Esophagus squamous epithelium (tissue), 5 donors: Measurements from ENCODE around the gene C1orf174. TPM values are rescaled to one million over a fixed set of nuclear protein-coding genes. Genes with fewer than 3 reads are reported as not detected.

Experiments
- DNase-seq: peaks from one replicate; lab custom pipeline; 2025; lab: John Stamatoyannopoulos, UW
- H3K27ac ChIP-seq, 4 donors: fragments of 200-600 bp; sonication (generic); one replicate each; pipeline ENCODE4 v1.5.1; 2016 to 2019; ENCODE audit warnings: mild to moderate bottlenecking in 1 of 4
- H3K27me3 ChIP-seq, 4 donors: fragments of 200-600 bp; sonication (generic); 1 replicate in 3 of 4; 2 replicates in 1 of 4; pipeline versions ENCODE4 v1.5.1 to v1.6.0; 2017 to 2021; ENCODE audit warnings: antibody characterized with exemption in 1 of 4
- H3K36me3 ChIP-seq, 3 donors: fragments of 200-600 bp; sonication (generic); one replicate each; pipeline ENCODE4 v1.5.1; 2016 to 2019
- H3K4me1 ChIP-seq, 3 donors: fragments of 200-600 bp; sonication (generic); one replicate each; pipeline ENCODE4 v1.5.1; 2017 to 2019
- H3K4me3 ChIP-seq, 4 donors: fragments of 200-600 bp; sonication (generic); 1 replicate in 3 of 4; 2 replicates in 1 of 4; pipeline ENCODE4 v1.5.1; 2016 to 2019; ENCODE audit warnings: mild to moderate bottlenecking in 2 of 4, moderate library complexity in 1 of 4
- H3K9me3 ChIP-seq, 3 donors: fragments of 200-600 bp; sonication (generic); one replicate each; pipeline ENCODE4 v1.5.1; 2016 to 2019
- POLR2A ChIP-seq, 4 donors: fragments of 450-650 bp; IDR thresholded peaks; one replicate each; pipeline ENCODE4 v1.6.1; 2017; ENCODE audit warnings: antibody characterized with exemption in 4 of 4, mild to moderate bottlenecking in 4 of 4, moderate library complexity in 3 of 4
- WGBS, 2 donors: methylation state at CpG; one replicate each; pipeline ENCODE4 v1.1.5; 2018; 5-methylcytosine and 5-hydroxymethylcytosine counted together
- intact Hi-C: fragments of 100-400 bp; cut with DNase I; formaldehyde crosslinking; loops from one replicate; pipeline ENCODE4 v1.15.0; 2022
- total RNA-seq, 4 donors: library from RNA; depleted of rRNA; stranded (reverse); fragments of >200 nt; gene quantifications; one replicate each; pipeline ENCODE4 v1.1.0, GENCODE V29; 2016
- TF ChIP-seq, protein P1 (sequence below), 6 experiments: fragments of 450-650 bp in 4 of 6; fragments of 200-600 bp in 2 of 6; sonication (generic) in 2 of 6; IDR thresholded peaks; one replicate each; pipeline ENCODE4 v1.5.1; 2016 to 2019; ENCODE audit warnings: antibody characterized with exemption in 6 of 6, mild to moderate bottlenecking in 4 of 6, moderate library complexity in 4 of 6
- donor health status: DM: yes; HTN: yes; CAD: no.

C1orf174 gene
- total RNA-seq, 4 donors from 2014 or later = 14.1 to 25.4 (median 23.9) TPM

- no peaks in the 10 kb centered on the region for H3K27me3 ChIP-seq
- no peak overlapping the region for H3K27ac ChIP-seq
- H3K9me3 ChIP-seq = no peaks in the 10 kb centered on the region
- intact Hi-C loops = no loop called here
- TF ChIP-seq, protein P1, sequence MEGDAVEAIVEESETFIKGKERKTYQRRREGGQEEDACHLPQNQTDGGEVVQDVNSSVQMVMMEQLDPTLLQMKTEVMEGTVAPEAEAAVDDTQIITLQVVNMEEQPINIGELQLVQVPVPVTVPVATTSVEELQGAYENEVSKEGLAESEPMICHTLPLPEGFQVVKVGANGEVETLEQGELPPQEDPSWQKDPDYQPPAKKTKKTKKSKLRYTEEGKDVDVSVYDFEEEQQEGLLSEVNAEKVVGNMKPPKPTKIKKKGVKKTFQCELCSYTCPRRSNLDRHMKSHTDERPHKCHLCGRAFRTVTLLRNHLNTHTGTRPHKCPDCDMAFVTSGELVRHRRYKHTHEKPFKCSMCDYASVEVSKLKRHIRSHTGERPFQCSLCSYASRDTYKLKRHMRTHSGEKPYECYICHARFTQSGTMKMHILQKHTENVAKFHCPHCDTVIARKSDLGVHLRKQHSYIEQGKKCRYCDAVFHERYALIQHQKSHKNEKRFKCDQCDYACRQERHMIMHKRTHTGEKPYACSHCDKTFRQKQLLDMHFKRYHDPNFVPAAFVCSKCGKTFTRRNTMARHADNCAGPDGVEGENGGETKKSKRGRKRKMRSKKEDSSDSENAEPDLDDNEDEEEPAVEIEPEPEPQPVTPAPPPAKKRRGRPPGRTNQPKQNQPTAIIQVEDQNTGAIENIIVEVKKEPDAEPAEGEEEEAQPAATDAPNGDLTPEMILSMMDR (IDR thresholded peaks at IDR 0.05) = no peak
- no peak overlapping the region for H3K4me3 ChIP-seq
- peaks cover 9 to 24% (median 11%) of the 10 kb centered on the region in 3 donors for H3K4me1 ChIP-seq
- peaks cover 0 to 53% (median 10%) of the 10 kb centered on the region in 3 donors for H3K36me3 ChIP-seq
- 82 to 85% methylated on average over 12 of the region's 12 CpGs for WGBS, 2 donors
- no peak for DNase-seq
Observed at GRCh38 chr1:3852091-3852490, 48.0 kb downstream of the C1orf174 start.

- intact Hi-C loops = no loop called here
- Histone ChIP-seq H3K4me1 (peaks cover 8 to 21% (median 10%) of the 10 kb centered on the region in 3 donors), H3K27me3 (no peaks in the 10 kb centered on the region), H3K36me3 (peaks cover 0 to 60% (median 11%) of the 10 kb centered on the region in 3 donors), H3K27ac (no peak overlapping the region), H3K4me3 (no peak overlapping the region), H3K9me3 (no peaks in the 10 kb centered on the region)
- no peak for TF ChIP-seq POLR2A (IDR thresholded peaks at IDR 0.05)
- TF ChIP-seq, protein P1 (IDR thresholded peaks at IDR 0.05) = no peak
- no peak for DNase-seq
- WGBS, 2 donors = 93% methylated on average over 6 of the region's 6 CpGs
Observed at GRCh38 chr1:3851292-3851691, 48.8 kb downstream of the C1orf174 start.

DNA sequence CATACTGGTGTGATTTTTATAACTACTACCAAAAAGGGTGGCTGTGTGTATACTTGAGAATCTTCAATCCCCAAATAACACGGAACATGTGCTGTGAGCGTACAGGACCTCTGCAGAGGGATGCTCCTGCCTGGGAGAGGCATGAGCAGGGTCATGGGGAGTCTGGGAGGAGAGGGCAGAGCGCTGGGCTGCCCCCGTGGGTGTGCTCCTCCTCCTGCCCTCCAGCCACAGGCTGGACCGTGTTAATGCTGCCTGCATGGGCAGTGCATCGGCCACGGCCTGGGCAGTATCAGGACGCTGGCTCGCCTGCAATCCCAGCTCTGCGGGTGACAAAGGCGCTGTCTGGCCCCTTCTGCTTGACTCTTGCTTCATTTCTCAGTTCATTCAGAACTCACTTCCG, 49.2 kb downstream of the C1orf174 start:
- intact Hi-C loops = no loop called here

DNA sequence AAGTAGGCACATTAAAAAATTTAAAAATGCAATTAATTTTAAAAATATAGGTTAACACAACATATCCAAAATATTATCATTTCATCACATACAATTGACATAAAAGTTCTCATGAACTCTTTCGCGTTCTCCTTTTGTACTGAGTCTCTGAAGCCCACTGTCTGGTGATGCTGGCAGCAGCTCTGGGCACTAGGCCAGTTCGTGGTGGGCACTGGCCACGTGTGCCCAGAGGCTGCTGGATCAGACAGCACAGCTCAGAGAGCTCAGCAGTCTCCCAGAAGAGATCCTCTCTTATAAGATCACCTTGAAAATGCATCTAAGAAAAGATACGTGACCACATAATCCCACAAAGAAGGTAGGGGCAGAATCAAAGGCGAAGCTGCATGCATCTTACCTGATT, 53.0 kb downstream of the C1orf174 start:
- peaks cover 6 to 100% (median 11%) of the 10 kb centered on the region in 3 donors for H3K36me3 ChIP-seq
- 73 to 74% methylated on average over 6 of the region's 6 CpGs for WGBS, 2 donors
- H3K27me3 ChIP-seq = no peaks in the 10 kb centered on the region
- no peak overlapping the region for H3K4me3 ChIP-seq
- no peak overlapping the region for H3K27ac ChIP-seq
- TF ChIP-seq, protein P1 (IDR thresholded peaks at IDR 0.05) = no peak
- TF ChIP-seq POLR2A (IDR thresholded peaks at IDR 0.05) = no peak
- no peaks in the 10 kb centered on the region for H3K4me1 ChIP-seq
- intact Hi-C loops = no loop called here
- no peaks in the 10 kb centered on the region for H3K9me3 ChIP-seq
- DNase-seq = no peak

More for the DNA sequence above, 49.2 kb downstream of the C1orf174 start:
- Histone ChIP-seq H3K27me3 (no peaks in the 10 kb centered on the region), H3K36me3 (peaks cover 0 to 65% (median 11%) of the 10 kb centered on the region in 3 donors), H3K27ac (no peak overlapping the region), H3K4me1 (peaks cover 4 to 17% (median 6%) of the 10 kb centered on the region in 3 donors), H3K9me3 (no peaks in the 10 kb centered on the region), H3K4me3 (no peak overlapping the region)
- 80 to 81% methylated on average over 7 to 11 of the region's 12 CpGs for WGBS, 2 donors
- TF ChIP-seq POLR2A (IDR thresholded peaks at IDR 0.05) = no peak
- TF ChIP-seq, protein P1 (IDR thresholded peaks at IDR 0.05) = no peak
- no peak for DNase-seq

- WGBS, 2 donors = 76 to 85% methylated on average over 3 of the region's 3 CpGs
- TF ChIP-seq, protein P1 (IDR thresholded peaks at IDR 0.05) = no peak
- TF ChIP-seq POLR2A (IDR thresholded peaks at IDR 0.05) = no peak
- Histone ChIP-seq H3K9me3 (no peaks in the 10 kb centered on the region), H3K4me1 (no peaks in the 10 kb centered on the region), H3K36me3 (peaks cover 9 to 100% (median 11%) of the 10 kb centered on the region in 3 donors), H3K27me3 (no peaks in the 10 kb centered on the region), H3K4me3 (no peak overlapping the region), H3K27ac (no peak overlapping the region)
- no peak for DNase-seq
- intact Hi-C loops = no loop called here
Observed at GRCh38 chr1:3846541-3846940, 53.5 kb downstream of the C1orf174 start.
